ENCODE results near the gene SLC47A2.
"Not testable (repeated sequence)": the region's sequence is repeated elsewhere in the genome, so short reads cannot be mapped to it uniquely, and the experiment has no call there.

Gene SLC47A2

DNA sequence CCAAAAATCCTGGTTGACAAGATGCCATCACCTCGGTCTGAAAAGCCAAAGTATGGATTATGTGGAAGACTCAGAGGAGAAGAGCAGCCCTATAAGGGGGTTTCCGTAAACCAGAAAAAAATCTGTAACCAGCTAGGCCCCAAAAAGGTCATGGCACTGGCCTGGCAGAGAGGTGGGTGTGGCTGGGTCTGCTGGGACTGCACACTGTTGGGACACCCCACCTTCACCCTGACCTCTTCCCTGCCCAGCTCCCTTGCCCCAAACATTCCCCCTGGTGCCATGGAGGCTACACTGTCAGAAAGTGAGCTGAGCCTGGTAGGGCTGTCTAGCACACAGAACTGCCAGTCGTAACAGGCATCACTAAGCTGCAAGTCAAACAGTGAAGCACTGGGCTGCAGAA lies 6.5 kb downstream of the SLC47A2 start:
- no peak for FAIRE-seq
- DNase-seq (ENCODE audit: insufficient read length, low spot score): no peak

DNA sequence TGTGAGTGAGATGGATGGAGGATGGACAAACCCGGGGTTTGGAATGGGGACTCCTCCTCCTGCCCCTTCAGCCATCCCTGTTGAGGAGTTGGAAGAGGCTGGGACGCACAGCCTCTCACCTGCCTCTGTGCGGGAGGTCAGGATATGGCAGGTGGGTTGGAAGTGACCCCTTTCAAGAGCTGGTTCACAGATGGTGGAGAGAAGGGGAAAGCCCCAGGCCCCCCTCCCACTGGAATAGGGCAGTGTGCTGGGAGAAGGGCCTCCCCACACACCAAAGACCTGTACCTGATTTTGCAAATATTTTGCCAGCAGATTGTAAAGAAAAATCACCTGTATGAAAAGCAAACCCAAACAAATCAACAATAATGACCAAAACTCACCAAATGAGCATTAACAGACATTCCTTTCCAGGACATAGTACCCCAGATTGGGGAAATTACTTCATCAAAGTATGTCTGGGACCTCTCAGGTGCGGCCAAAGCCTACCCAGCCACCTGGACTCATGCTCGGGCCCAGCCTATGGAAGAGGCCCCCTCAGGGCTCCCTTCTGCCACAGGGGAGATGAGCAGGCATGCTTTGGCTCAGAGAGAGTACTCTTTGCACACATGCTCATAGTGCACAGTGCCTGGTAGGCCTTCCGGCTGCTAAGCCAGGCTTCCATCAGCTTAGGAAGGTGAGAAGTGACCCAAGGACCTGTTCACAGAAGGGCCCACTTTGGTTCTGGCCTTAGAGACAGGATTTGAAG lies 7.8 kb downstream of the SLC47A2 start:
- DNase-seq (ENCODE audit: insufficient read length, low spot score) (no peak), FAIRE-seq (no peak)

DNA sequence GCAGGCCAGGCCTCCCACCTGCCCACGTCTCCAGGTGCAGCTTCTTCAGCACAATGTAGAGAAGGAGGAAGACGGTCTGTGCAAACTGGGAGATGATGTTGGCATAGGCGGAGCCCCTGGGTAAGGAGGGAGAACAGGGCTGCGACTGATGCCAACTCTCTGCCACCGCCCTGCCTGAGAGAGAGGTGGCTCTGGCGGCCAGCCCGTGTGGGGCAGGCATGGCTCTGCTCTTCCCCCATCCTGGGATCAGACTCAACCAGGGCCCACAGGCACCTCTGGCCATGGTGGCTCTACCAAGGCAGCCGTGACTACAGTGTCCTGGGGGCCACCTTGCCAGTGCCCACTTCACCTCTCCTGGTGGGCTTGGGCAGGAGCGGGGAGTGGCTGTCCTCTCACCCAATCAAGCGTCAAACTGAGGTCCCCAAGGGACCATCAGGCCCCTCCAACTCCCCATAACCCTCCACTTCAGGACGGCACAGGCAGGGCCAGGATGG lies 8.6 kb downstream of the SLC47A2 start:
- DNase-seq (ENCODE audit: insufficient read length, low spot score) (no peak), FAIRE-seq (no peak)

DNA sequence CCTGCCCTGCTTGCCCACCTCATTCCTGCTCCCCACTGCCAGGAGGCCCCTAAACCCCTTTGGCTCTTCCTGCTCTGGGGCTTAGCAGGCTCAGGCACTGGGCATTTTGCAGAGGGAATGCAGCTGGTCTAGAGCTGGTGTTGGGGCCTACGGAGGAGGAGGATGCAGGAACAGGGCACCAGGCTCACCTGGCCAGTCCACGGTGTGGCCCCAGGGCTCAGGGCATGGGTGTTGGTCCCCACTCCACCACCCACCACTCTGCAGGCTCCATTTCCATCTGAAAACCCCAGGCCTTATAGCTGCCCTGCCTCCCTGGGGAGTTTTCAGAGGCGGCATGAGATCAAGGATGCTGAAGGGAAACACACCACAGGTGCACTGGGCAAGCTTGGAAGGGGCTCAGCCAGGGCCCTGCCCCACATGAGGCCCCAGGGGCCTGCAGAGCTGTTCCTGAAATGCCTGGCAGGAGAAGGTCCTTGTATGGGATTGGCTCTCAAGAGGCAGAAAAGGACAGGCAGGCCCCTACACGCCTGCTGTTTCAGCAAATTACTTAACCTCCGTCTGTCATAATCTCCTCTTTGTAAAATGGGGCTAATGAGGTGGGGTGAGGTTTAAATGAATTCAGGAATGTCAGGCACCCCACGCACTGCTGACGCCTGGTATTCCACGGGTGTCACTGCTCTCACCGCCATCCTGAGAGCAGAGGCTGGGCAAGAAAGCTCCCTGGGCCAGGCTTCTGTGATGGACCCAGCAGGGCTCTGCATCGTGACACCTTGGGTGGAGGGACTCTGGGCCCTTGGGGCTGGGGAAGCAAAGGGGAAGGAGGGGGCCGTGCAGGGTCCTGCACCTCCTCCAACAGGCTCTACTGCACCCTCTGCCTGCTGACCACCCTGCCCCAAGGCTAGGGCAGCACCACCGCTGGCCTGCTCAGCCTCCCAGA lies 9.3 kb downstream of the SLC47A2 start:
- DNase-seq (ENCODE audit: insufficient read length, low spot score) (no peak), FAIRE-seq (no peak)

DNA sequence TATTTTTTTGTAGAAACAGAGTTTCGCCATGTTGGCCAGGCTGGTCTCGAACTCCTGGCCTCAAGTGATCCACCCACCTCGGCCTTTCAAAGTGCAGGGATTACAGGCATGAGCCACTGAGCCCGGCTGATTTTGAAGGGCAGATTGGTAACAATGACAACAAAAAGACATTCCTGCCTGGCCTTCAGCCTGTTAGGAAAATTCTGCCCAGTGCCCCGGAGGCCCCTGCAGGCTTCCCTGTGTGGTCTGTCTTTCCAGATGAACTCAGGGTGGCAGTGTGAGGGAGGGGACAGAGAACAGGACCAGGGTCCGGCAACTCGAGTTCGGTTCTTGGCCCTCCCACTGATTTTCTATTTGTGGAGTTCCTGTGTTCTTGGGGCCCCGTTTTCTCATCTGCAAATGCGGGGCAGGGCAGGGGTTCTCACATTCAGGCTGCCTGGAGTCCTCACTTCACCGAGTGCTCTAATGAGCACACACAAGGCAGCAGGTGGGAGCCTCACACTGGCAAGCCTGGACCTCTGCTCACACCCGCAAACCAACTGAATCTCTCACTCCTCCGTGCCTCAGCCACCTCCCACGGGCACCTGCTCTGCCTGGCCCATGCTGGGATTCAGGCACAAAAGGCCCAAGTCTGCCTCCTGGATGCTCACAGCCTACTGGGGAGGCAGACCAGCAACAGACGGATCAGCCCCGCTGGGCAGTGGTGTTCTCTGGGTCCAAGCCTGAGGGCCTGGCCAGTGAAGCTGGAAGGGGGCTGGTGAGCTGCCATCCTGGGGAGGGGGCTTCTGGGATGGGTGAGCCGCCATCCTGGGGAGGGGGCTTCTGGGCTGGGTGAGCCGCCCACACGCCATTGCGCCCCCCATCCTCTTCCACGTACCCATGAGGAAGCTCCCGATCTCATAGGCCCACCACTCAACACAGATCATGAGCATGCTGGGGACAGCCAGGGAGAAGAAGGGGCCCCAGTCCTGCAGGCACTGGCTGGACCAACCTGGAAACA lies 10.3 kb downstream of the SLC47A2 start:
- no peak for FAIRE-seq
- DNase-seq (ENCODE audit: insufficient read length, low spot score): no peak

DNA sequence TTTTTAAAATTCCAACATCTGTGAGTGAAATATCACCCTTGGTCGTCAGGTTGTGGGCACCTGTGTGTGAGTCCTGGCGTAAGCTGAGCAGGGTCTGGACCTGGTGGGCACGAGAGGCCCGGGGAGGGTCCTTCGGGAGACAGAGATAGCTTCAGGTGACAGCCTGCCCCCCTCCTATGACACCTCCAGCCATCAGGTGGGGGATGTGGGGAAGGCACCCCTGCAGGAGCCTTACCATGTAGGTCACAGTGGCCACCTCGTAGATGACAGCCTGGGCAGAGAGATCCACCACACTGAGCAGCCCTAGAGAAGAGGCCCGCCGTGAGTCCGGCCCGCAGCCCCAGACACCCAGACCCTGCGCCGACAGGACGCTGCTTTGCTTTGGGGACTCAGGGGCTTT lies 11.2 kb downstream of the SLC47A2 start:
- no peak for DNase-seq (ENCODE audit: insufficient read length, low spot score)
- FAIRE-seq: no peak

DNA sequence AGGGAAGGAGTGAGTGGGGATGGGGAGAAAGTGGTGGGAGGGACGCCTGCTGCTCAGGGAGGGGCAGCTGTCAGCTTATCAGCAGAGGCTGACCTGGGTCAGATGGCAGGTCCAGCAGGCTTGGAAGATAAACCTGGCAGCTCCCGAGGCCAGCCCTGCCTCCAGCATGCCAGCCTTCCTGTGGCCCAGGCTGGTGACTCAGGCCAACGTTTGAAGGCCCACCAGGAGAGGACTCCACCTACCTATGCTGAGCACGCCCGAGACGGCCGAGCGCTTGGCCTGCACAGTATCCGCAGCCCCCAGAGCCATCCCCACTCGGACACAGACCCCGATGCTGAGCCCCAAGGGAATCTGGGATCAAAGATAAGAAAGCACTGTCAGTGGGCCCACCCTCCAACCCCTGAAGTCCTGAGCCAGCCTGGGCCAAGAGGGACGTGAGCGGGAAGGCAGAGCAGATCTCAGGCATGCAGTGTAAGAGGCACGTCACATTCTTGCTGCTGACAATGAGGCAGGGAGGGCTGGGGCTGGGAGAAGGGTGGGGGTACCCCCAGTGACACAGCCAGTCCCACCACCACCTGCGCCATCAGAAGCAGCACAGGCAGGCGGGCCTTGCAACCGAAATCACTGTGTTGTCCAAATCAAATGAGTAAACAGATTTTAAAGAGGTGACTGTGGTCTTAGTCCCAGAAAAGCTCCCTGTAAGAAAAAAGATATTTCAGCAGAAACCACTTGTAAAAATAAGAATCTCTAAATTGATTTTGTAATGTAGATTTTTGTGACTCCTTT lies 12.4 kb downstream of the SLC47A2 start:
- no peak for DNase-seq (ENCODE audit: insufficient read length, low spot score)
- FAIRE-seq: no peak

DNA sequence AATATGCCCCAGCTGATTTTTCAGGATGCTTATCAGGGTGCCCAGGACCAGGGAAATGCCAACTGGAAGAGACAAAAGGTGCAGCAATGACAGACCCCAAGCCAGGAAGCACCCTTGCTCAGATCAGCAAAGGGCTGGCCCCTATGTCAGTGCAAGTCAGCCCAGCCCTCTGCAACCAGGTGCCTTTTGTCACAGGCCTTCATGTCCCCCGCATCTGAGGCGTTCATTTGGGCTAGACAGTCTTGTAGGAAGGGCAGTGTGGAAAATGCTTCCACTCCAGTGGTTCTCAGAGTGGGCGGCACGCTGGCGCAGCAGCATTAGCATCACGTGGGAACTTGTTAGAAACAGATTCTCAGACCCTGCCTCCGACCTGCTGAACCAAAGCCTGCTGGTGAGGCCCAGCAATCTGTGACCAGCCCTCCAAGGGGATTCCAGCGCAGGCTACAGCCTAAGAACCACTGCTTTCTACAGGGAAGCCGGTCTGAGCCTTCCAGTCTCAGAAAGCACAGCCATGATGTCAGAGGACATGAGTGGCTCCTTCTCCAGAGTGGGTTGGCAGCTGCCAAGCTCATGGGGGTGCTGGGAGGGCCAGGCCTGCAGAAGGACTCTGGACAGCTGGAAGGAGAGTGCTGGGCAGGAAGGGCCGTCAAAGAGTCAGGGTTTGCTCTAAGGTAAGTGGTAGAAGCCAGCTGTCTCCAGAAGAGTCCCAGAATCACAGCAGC lies 13.1 kb downstream of the SLC47A2 start:
- DNase-seq (ENCODE audit: insufficient read length, low spot score): no peak
- no peak for FAIRE-seq

DNA sequence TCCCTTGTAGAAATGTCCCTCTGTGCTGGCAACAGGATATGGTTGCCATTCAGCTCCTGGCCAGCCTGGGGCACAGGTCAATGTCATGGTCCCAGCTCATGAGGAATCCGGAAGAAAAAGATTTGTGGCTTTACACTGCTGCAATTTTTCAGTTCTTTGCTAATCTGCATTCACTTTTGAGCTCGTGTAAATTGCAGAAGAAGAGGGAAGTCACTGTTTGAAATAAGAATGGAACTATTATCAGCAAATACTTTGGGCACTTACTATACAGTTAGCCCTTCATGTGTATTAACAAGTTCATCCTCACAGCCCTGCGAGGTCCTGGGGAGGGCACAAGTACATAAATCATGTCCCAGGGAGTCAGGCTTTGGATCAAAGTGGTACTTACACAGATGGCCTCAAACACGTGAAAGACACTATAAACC lies 14.2 kb downstream of the SLC47A2 start:
- no peak for DNase-seq (ENCODE audit: insufficient read length, low spot score)
- no peak for FAIRE-seq

DNA sequence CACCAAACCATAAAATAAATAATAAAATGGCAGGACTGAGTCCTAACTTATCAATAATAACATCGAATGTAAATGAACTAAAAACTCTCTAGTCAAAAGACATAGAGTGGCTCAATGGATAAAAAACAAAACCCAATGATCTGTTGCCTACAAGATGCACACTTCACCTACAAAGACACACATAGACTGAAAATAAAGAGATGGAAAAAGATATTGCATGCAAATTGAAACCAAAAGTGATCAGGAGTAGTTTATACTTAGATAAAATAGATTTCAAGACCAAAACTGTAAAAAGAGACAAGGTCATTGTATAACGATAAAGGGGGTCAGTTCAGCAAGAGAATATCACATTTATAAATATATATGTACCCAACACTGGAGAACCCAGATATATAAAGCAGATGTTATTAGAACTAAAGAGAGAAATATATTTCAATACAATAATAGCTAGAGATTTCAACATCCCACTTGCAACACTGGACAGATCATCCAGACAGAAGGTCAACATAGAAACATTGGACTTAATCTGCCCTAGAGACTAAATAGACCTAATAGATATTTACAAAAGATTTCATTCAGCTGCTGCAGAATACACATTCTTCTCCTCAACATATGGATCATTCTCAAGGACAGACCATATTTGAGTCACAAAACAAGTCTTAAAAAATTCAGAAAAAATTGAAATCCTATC lies 29.8 kb downstream of the SLC47A2 start:
- FAIRE-seq (no peak), DNase-seq (ENCODE audit: insufficient read length, low spot score) (no peak)

DNA sequence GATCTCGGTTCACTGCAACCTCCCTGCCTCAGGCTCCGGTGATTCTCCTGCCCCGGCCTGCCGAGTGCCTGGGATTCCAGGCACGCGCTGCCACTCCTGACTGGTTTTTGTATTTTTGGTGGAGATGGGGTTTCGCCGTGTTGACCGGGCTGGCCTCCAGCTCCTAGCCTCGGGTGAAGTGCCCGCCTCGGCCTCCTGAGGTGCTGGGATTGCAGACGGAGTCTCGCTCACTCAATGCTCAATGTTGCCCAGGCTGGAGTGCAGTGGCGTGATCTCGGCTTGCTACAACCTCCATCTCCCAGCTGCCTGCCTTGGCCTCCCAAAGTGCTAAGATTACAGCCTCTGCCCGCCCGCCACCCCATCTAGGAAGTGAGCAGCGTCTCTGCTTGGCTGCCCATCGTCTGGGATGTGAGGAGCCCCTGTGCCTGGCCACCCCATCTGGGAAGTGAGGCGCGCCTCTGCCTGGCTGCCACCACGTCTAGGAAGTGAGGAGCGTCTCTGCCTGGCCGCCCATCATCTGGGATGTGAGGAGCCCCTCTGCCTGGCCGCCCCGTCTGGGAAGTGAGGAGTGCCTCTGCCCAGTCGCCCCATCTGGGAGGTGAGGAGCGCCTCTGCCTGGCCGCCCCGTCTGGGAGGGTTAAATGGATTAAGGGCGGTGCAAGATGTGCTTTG lies 31.3 kb downstream of the SLC47A2 start:
- not testable (repeated sequence) for DNase-seq (ENCODE audit: insufficient read length, low spot score); FAIRE-seq

DNA sequence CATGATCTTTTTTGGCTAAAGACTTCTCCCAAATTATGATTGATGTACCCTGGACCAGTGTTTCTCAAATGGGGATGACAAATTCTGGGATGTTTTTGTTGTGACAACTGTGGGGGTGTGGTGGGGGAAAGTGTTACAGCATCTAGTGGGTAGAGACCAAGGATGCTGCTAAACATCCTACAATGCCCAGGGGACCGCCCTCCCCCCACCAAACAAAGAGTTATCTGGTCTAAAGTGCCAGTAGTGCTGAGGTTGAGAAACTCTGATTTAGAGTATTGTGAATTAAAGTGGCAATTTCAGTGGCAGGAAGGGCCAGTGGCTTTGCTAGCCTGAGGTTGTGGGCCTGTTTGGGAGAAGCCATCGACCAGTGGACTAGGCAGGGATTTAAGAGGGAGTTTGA lies 33.3 kb downstream of the SLC47A2 start:
- no peak for DNase-seq (ENCODE audit: insufficient read length, low spot score)
- no peak for FAIRE-seq

DNA sequence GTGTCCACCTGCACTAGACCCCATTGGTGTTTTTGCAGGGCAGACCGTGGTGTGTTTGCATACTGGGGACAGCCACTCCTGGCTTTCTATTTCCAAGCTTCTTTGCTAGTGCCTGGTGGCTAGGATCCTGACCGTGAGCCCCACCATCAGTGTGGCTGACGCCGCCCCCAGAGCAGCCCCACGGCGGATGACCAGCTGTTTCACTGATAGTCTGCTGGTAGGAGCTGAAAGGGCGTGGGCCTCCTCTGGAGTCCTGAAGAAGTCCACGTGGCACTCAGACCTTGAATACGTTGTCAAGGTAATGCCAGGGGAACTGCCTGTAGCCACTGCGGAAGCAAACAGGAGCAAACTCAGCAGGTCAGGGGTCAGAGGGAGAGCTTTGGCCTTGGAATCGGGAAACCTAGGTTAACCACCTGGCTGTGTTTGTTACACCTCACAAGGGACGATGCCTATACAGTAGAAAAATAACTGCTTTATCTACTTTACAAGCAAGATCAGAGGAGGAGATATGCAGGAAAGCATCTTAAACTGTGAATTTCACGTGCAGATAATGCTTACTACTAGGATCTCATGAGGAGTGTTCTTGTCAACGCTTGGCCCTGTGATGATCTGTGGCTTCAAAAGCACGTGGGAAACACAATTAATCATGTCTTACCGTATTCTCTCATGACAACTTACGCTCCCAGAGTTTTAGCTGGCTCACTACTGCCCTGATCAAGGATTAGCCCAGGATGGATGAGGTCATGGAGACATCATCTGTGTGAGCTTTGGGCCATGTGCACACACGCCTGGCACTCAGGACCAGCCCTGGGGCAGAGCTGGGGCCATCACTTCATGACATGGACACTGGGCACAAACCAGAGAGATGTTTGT lies 37.6 kb downstream of the SLC47A2 start:
- DNase-seq (ENCODE audit: insufficient read length, low spot score): no peak
- no peak for FAIRE-seq

DNA sequence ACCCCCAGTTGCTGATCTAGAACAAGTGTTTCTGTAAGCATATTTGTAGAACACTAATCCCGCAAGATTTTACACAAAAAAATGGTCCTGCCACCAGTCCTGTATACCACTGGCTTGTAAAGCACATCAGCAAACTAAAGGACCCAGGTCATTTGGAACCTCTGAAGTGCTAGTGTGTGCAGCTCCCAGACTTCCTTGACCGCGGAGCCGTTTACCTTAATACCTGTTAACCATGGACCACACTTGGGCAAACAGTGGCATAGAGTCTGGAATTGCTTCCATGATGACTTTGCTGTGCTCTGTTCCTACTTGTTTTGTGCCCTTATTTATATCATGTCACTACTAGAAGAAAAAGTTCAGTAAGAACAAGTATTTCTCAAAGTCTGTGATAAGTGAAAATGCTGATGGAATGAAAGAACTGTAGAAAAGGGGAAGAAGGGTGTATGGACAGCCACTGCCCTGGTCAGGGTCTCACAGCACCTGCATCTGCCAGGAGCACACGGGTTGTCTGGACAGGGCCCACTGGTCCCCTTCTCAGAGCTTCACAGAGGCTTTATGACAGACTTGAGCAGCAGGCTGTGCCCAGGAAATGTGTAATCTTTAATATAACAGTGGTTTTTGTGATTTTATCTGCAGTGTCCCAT lies 38.5 kb downstream of the SLC47A2 start:
- FAIRE-seq (no peak), DNase-seq (ENCODE audit: insufficient read length, low spot score) (no peak)

DNA sequence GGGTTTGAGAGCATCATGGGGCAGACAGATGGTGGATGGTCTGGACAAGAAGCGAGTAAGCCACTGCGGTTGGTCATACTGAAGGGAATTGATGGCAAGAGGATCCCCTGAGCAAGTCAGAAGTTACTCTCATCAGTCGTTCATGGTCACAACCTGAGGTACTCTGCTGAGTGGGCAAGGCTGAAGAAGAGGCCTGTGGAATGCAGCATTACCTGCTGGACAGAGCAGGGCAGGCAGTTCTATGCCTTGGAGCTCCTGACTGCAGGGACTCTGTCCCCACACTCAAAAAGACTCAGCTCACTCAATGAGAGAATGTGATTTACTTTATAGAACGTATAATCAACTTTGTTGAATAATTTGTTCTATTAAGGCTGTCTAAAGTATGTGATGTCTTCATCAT lies 39.5 kb downstream of the SLC47A2 start:
- DNase-seq (ENCODE audit: insufficient read length, low spot score): no peak
- FAIRE-seq: no peak

DNA sequence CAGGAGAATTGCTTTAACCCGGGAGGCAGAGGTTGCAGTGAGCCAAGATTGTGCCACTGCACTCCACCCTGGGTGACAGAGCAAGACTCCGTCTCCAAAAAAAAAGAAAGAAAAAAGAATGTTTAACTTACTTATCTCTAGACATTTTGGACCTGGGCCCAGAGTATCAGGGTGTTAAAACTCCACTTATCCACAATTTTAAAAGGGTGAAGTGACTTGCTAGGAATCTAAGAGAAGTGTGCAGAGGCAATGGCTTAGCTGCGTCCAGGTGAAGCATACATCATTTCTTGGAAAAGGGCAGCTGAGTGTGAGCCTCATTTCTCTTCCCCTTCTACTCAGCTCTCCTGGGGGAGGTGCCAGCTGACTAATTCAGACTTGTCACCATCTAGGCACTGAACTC lies 42.8 kb downstream of the SLC47A2 start:
- no peak for DNase-seq (ENCODE audit: insufficient read length, low spot score)
- FAIRE-seq: no peak
